CD4-positive, alpha-beta T cell treated with Interleukin-1 beta for 1 hour (primary cell): ENCODE results near the gene MAN1A1.

ENCODE experiments used
- DNase-seq, 2 donors: peaks; one replicate each; pipeline ENCODE4 v3.0.0-alpha.2; 2020 to 2022

MAN1A1 gene

GRCh38 chr6:119137194-119138072 is 212.1 kb downstream of the MAN1A1 start:
- DNase-seq = no peak

GRCh38 chr6:119134752-119135151 is 214.8 kb downstream of the MAN1A1 start:
- DNase-seq = no peak

GRCh38 chr6:119133400-119133799 is 216.2 kb downstream of the MAN1A1 start:
- DNase-seq = no peak

GRCh38 chr6:119132261-119132981 is 217.1 kb downstream of the MAN1A1 start:
- DNase-seq = no peak

GRCh38 chr6:119129968-119130484 is 219.5 kb downstream of the MAN1A1 start:
- no peak for DNase-seq

- DNase-seq = peak in 1 of 2 donors; percentile 70
Observed at GRCh38 chr6:119129148-119129967, 220.2 kb downstream of the MAN1A1 start.

GRCh38 chr6:119128252-119128912 is 221.2 kb downstream of the MAN1A1 start:
- DNase-seq = no peak

- no peak for DNase-seq
Observed at GRCh38 chr6:119127627-119128026, 221.9 kb downstream of the MAN1A1 start.
